GM23338 (cell line): ENCODE data around the gene RAB9A.

ENCODE experiments used
- CREB1 ChIP-seq: fragments of 250-450 bp; sonication (Bioruptor Pico); IDR thresholded peaks from 2 replicates; pipeline ENCODE4 v1.5.0; 2020; ENCODE audit warnings: low read depth, mild to moderate bottlenecking, moderate library complexity
- EZH2 ChIP-seq: fragments of 200-600 bp; sonication (generic); IDR thresholded peaks from one replicate; pipeline ENCODE4 v1.8.0; 2017; ENCODE audit warnings: antibody characterized with exemption, mild to moderate bottlenecking, low read depth; ENCODE audit not compliant: unreplicated experiment
- NANOG ChIP-seq: IDR thresholded peaks from 2 replicates; pipeline ENCODE4 v1.6.1; 2016; ENCODE audit warnings: antibody characterized with exemption, borderline replicate concordance
- POLR2AphosphoS5 ChIP-seq: IDR thresholded peaks from 2 replicates; pipeline ENCODE4 v1.6.1; 2016; ENCODE audit warnings: antibody characterized with exemption, low read depth
- ZNF331 ChIP-seq: fragments of 250-450 bp; sonication (Bioruptor Pico); IDR thresholded peaks from 2 replicates; pipeline ENCODE4 v1.5.0; 2020; ENCODE audit warnings: low read depth, mild to moderate bottlenecking, moderate library complexity
- TF ChIP-seq, protein P1 (sequence below), 2 experiments: fragments of 200-600 bp in 1 of 2; sonication (generic) in 1 of 2; conservative IDR thresholded peaks; 2 replicates each; pipeline versions ENCODE4 v1.5.1 to v1.6.1; 2016 to 2017; ENCODE audit warnings: antibody characterized with exemption in 2 of 2, low read depth in 2 of 2, mild to moderate bottlenecking in 2 of 2, moderate library complexity in 1 of 2
- TF ChIP-seq, protein P2 (sequence below): IDR thresholded peaks from one replicate; pipeline ENCODE4 v1.6.1; 2018; ENCODE audit warnings: antibody characterized with exemption; ENCODE audit not compliant: unreplicated experiment

DNA sequence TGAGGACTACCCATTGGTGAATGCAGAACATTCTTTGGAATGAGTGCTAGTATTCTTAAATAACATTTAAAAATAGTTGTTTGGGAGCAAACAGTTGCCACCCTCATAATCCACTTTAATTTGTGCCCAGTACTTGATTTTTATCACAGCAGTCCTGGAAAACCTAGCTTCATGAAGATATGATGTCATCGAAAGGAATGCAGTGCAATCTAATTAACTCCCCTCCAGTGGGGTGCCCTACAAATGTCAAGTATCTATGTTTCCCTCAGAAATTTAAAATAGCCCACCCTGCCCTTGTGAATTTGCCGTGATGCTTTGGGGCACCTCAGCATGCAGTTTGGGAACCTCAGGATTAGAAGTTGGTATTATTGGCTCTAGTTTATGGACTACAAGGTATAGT, 5.4 kb downstream of the RAB9A start:
- TF ChIP-seq, protein P1, sequence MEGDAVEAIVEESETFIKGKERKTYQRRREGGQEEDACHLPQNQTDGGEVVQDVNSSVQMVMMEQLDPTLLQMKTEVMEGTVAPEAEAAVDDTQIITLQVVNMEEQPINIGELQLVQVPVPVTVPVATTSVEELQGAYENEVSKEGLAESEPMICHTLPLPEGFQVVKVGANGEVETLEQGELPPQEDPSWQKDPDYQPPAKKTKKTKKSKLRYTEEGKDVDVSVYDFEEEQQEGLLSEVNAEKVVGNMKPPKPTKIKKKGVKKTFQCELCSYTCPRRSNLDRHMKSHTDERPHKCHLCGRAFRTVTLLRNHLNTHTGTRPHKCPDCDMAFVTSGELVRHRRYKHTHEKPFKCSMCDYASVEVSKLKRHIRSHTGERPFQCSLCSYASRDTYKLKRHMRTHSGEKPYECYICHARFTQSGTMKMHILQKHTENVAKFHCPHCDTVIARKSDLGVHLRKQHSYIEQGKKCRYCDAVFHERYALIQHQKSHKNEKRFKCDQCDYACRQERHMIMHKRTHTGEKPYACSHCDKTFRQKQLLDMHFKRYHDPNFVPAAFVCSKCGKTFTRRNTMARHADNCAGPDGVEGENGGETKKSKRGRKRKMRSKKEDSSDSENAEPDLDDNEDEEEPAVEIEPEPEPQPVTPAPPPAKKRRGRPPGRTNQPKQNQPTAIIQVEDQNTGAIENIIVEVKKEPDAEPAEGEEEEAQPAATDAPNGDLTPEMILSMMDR (conservative IDR thresholded peaks at IDR 0.05; ENCODE audit: low read depth in 2 of 2) = no peak
- TF ChIP-seq EZH2 = no peak
- TF ChIP-seq POLR2AphosphoS5 = no peak
- TF ChIP-seq, protein P2, sequence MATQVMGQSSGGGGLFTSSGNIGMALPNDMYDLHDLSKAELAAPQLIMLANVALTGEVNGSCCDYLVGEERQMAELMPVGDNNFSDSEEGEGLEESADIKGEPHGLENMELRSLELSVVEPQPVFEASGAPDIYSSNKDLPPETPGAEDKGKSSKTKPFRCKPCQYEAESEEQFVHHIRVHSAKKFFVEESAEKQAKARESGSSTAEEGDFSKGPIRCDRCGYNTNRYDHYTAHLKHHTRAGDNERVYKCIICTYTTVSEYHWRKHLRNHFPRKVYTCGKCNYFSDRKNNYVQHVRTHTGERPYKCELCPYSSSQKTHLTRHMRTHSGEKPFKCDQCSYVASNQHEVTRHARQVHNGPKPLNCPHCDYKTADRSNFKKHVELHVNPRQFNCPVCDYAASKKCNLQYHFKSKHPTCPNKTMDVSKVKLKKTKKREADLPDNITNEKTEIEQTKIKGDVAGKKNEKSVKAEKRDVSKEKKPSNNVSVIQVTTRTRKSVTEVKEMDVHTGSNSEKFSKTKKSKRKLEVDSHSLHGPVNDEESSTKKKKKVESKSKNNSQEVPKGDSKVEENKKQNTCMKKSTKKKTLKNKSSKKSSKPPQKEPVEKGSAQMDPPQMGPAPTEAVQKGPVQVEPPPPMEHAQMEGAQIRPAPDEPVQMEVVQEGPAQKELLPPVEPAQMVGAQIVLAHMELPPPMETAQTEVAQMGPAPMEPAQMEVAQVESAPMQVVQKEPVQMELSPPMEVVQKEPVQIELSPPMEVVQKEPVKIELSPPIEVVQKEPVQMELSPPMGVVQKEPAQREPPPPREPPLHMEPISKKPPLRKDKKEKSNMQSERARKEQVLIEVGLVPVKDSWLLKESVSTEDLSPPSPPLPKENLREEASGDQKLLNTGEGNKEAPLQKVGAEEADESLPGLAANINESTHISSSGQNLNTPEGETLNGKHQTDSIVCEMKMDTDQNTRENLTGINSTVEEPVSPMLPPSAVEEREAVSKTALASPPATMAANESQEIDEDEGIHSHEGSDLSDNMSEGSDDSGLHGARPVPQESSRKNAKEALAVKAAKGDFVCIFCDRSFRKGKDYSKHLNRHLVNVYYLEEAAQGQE = no peak
- TF ChIP-seq ZNF331 (CRISPR knock-in tag) = no peak
- no peak for TF ChIP-seq CREB1 (CRISPR knock-in tag)
- no peak for TF ChIP-seq NANOG
